ENCODE results near the gene LDLR.
"Not testable (repeated sequence)": the region's sequence is repeated elsewhere in the genome, so short reads cannot be mapped to it uniquely, and the experiment has no call there.

The LDLR gene

DNA sequence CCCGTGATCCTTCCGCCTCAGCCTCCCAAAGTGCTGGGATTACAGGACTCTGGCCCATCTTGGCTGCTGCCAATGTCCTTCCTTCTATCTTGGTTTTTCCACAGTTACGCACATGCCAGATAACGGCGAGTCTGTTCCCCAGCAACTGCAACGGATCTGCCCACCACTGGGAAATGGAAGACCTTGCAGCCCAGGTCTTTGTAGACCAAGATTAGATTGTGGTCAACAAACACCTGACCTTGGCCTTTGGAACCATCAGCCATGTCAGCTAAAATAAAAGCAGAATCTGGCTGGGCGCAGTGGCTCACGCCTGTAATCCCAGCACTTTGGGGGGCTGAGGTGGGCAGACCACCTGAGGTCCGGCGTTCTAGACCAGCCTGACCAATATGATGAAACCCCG, 10.4 kb upstream of the LDLR start:
- no peaks in the 10 kb centered on the region for H3K36me3 ChIP-seq (ENCODE audit: insufficient read depth, low read length)
- no peak overlapping the region for H3K9ac ChIP-seq (ENCODE audit: low read length)
- no peaks in the 10 kb centered on the region for H3K9me3 ChIP-seq (ENCODE audit: low read length)
- no peaks in the 10 kb centered on the region for H3K27me3 ChIP-seq (ENCODE audit: control insufficient read depth in 1 of 2, insufficient read depth in 2 of 2, low read length in 2 of 2)
- H3K4me1 ChIP-seq (ENCODE audit: insufficient read depth, low read length): no peaks in the 10 kb centered on the region
- no peak overlapping the region for H3K4me3 ChIP-seq (ENCODE audit: low read depth in 1 of 2, low read length in 2 of 2)
- H3K27ac ChIP-seq (ENCODE audit: low read depth, low read length): no peak overlapping the region

GRCh38 chr19:11079999-11080398, 9.3 kb upstream of the LDLR start:
- Histone ChIP-seq H3K27ac (ENCODE audit: low read depth, low read length) (no peak overlapping the region), H3K4me3 (ENCODE audit: low read depth in 1 of 2, low read length in 2 of 2) (no peak overlapping the region), H3K4me1 (ENCODE audit: insufficient read depth, low read length) (peaks cover 4% of the 10 kb centered on the region), H3K36me3 (ENCODE audit: insufficient read depth, low read length) (no peaks in the 10 kb centered on the region), H3K9me3 (ENCODE audit: low read length) (no peaks in the 10 kb centered on the region), H3K9ac (ENCODE audit: low read length) (no peak overlapping the region), H3K27me3 (ENCODE audit: control insufficient read depth in 1 of 2, insufficient read depth in 2 of 2, low read length in 2 of 2) (no peaks in the 10 kb centered on the region)

DNA sequence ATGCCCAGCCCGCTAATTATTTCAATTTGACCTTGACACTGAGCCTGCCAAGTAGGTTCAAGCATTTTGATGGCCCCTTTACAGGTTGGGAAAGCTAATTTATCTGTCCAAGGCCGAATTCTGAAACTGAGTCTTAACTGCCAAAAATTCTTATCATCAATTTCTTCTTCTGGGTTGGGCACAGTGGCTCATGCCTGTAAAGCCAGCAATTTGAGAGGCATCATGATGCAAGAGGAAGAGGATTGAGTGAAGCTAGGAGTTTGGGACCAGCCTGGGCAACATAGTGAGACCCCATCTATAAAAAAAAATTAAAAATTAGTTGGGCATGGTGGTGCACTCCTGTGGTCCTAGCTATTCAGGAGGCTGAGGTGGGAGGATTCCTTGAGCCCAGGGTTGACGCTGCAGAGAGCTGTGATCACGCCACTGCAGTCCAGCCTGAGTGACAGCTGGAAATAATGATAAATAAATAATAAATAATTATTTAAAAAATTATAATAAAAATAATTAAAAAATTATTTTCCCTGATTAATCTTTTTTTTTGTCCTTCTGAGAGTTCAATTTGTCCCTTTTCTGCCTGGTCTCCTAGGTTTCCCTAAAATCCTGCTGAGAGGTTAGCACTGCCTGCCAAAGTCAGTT, 1.3 kb upstream of the LDLR start:
- H3K27ac ChIP-seq (ENCODE audit: low read depth, low read length): no peak overlapping the region
- no peak overlapping the region for H3K9ac ChIP-seq (ENCODE audit: low read length)
- no peaks in the 10 kb centered on the region for H3K9me3 ChIP-seq (ENCODE audit: low read length)
- peaks cover 0 to 5% of the 10 kb centered on the region in 2 donors for H3K27me3 ChIP-seq (ENCODE audit: control insufficient read depth in 1 of 2, insufficient read depth in 2 of 2, low read length in 2 of 2)
- H3K36me3 ChIP-seq (ENCODE audit: insufficient read depth, low read length): no peaks in the 10 kb centered on the region
- peaks cover 41% of the 10 kb centered on the region for H3K4me1 ChIP-seq (ENCODE audit: insufficient read depth, low read length)
- no peak overlapping the region for H3K4me3 ChIP-seq (ENCODE audit: low read depth in 1 of 2, low read length in 2 of 2)

- Histone ChIP-seq H3K4me3 (ENCODE audit: low read depth in 1 of 2, low read length in 2 of 2) (peak overlapping the region in 1 of 2 donors; percentile 59), H3K4me1 (ENCODE audit: insufficient read depth, low read length) (peaks cover 41% of the 10 kb centered on the region), H3K27me3 (ENCODE audit: control insufficient read depth in 1 of 2, insufficient read depth in 2 of 2, low read length in 2 of 2) (peaks cover 0 to 5% of the 10 kb centered on the region in 2 donors), H3K27ac (ENCODE audit: low read depth, low read length) (no peak overlapping the region), H3K36me3 (ENCODE audit: insufficient read depth, low read length) (no peaks in the 10 kb centered on the region), H3K9ac (ENCODE audit: low read length) (no peak overlapping the region), H3K9me3 (ENCODE audit: low read length) (no peaks in the 10 kb centered on the region)
Measured at GRCh38 chr19:11088506-11089253, 583 bp upstream of the LDLR start.

- Histone ChIP-seq H3K27ac (ENCODE audit: low read depth, low read length) (peak overlapping the region; percentile 8), H3K4me1 (ENCODE audit: insufficient read depth, low read length) (peaks cover 42% of the 10 kb centered on the region), H3K4me3 (ENCODE audit: low read depth in 1 of 2, low read length in 2 of 2) (peak overlapping the region; percentile 7 to 59)
- H3K9me3 ChIP-seq (ENCODE audit: low read length); H3K9ac ChIP-seq (ENCODE audit: low read length); H3K36me3 ChIP-seq (ENCODE audit: insufficient read depth, low read length); H3K27me3 ChIP-seq (ENCODE audit: control insufficient read depth in 1 of 2, insufficient read depth in 2 of 2, low read length in 2 of 2): not testable (repeated sequence)
Measured at GRCh38 chr19:11090014-11090263, 676 bp downstream of the LDLR start.

GRCh38 chr19:11090264-11090996, 1.2 kb downstream of the LDLR start:
- Histone ChIP-seq H3K4me3 (ENCODE audit: low read depth in 1 of 2, low read length in 2 of 2) (peak overlapping the region; percentile 57 to 83), H3K4me1 (ENCODE audit: insufficient read depth, low read length) (peaks cover 40% of the 10 kb centered on the region), H3K27me3 (ENCODE audit: control insufficient read depth in 1 of 2, insufficient read depth in 2 of 2, low read length in 2 of 2) (peaks cover 0 to 5% of the 10 kb centered on the region in 2 donors)

DNA sequence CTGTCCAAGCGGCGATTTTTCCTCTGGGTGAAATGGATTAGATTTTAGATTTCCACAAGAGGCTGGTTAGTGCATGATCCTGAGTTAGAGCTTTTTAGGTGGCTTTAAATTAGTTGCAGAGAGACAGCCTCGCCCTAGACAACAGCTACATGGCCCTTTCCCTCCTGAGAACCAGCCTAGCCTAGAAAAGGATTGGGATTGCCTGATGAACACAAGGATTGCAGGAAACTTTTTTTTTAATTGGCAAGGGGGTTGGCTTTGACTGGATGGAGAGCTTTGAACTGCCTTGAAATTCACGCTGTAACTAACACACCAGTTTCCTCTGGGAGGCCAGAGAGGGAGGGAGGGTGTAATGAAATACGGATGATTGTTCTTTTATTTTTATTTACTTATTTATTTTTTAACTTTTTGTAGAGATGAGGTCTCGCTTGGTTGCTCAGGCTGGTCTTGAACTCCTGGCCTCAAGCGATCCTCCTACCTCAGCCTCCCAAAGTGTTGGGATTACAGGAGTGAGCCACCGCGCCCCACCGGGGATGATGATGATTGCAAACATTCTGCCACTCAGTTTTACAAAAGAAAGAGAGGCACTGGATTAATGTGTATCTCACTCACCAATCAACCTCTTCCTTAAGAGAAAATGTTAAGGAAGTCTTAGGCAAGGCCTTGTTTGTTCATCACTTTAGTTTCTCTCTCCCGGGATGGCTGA, 1.9 kb downstream of the LDLR start:
- Histone ChIP-seq H3K4me3 (ENCODE audit: low read depth in 1 of 2, low read length in 2 of 2) (peak overlapping the region; percentile 57 to 83), H3K27ac (ENCODE audit: low read depth, low read length) (peak overlapping the region; percentile 56), H3K9me3 (ENCODE audit: low read length) (no peaks in the 10 kb centered on the region), H3K27me3 (ENCODE audit: control insufficient read depth in 1 of 2, insufficient read depth in 2 of 2, low read length in 2 of 2) (peaks cover 0 to 5% of the 10 kb centered on the region in 2 donors), H3K36me3 (ENCODE audit: insufficient read depth, low read length) (no peaks in the 10 kb centered on the region), H3K4me1 (ENCODE audit: insufficient read depth, low read length) (peaks cover 41% of the 10 kb centered on the region), H3K9ac (ENCODE audit: low read length) (peak overlapping the region; percentile 84)

More at GRCh38 chr19:11090264-11090996, 1.2 kb downstream of the LDLR start:
- peak overlapping the region; percentile 54 for H3K27ac ChIP-seq (ENCODE audit: low read depth, low read length)
- no peaks in the 10 kb centered on the region for H3K36me3 ChIP-seq (ENCODE audit: insufficient read depth, low read length)
- no peaks in the 10 kb centered on the region for H3K9me3 ChIP-seq (ENCODE audit: low read length)
- H3K9ac ChIP-seq (ENCODE audit: low read length): peak overlapping the region; percentile 84

DNA sequence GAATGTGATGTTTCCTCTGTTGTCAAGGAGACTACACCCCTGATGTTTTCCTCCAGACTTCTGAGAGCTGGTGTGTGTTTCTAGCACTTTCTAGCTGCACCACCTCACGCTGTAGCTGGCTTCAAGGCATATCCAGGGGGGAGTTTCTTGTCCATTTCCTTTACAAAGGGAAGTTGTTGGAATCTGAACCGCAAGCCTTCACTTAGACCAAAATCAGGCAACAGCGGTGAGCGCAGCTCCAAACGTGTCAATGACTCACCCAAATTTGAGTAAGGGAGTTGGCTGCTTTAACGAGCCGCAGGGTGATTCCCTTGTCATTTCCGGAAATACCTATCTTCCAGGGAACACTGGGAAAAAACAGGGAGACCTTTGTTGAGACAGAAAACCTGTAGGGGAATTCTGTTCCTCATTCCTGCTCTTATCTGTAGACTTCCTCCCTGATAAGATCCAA, 2.5 kb downstream of the LDLR start:
- Histone ChIP-seq H3K27ac (ENCODE audit: low read depth, low read length) (peak overlapping the region; percentile 56), H3K9me3 (ENCODE audit: low read length) (no peaks in the 10 kb centered on the region), H3K36me3 (ENCODE audit: insufficient read depth, low read length) (no peaks in the 10 kb centered on the region), H3K9ac (ENCODE audit: low read length) (peak overlapping the region; percentile 41), H3K27me3 (ENCODE audit: control insufficient read depth in 1 of 2, insufficient read depth in 2 of 2, low read length in 2 of 2) (peaks cover 0 to 5% of the 10 kb centered on the region in 2 donors), H3K4me1 (ENCODE audit: insufficient read depth, low read length) (peaks cover 41% of the 10 kb centered on the region), H3K4me3 (ENCODE audit: low read depth in 1 of 2, low read length in 2 of 2) (peak overlapping the region in 1 of 2 donors; percentile 38)

DNA sequence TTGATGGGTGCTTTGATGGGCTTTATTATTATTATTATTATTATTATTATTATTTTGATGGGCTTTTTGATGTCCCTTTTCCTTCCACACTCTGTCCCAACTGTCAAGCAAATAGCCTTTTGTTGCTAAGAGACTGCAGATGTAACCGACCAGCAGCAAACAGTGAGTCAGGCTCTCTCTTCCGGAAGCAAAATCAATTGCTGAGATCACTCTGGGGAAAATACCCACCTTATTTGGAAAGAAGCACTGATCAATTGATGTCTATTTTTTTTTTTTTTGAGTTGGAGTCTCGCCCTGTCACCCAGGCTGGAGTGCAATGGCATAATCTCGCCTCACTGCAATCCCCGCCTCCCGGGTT, 2.9 kb downstream of the LDLR start:
- Histone ChIP-seq H3K4me3 (ENCODE audit: low read depth in 1 of 2, low read length in 2 of 2) (no peak overlapping the region), H3K4me1 (ENCODE audit: insufficient read depth, low read length) (peaks cover 41% of the 10 kb centered on the region), H3K36me3 (ENCODE audit: insufficient read depth, low read length) (no peaks in the 10 kb centered on the region), H3K27me3 (ENCODE audit: control insufficient read depth in 1 of 2, insufficient read depth in 2 of 2, low read length in 2 of 2) (peaks cover 0 to 5% of the 10 kb centered on the region in 2 donors), H3K9ac (ENCODE audit: low read length) (no peak overlapping the region), H3K9me3 (ENCODE audit: low read length) (no peaks in the 10 kb centered on the region), H3K27ac (ENCODE audit: low read depth, low read length) (peak overlapping the region; percentile 56)

GRCh38 chr19:11093689-11094238, 4.5 kb downstream of the LDLR start:
- H3K27ac ChIP-seq (ENCODE audit: low read depth, low read length): peak overlapping the region; percentile 15

GRCh38 chr19:11094520-11094894, 5.2 kb downstream of the LDLR start:
- H3K27ac ChIP-seq (ENCODE audit: low read depth, low read length): no peak overlapping the region
- no peaks in the 10 kb centered on the region for H3K9me3 ChIP-seq (ENCODE audit: low read length)
- H3K4me3 ChIP-seq (ENCODE audit: low read depth in 1 of 2, low read length in 2 of 2): no peak overlapping the region
- H3K9ac ChIP-seq (ENCODE audit: low read length): no peak overlapping the region
- peaks cover 0 to 1% of the 10 kb centered on the region in 2 donors for H3K27me3 ChIP-seq (ENCODE audit: control insufficient read depth in 1 of 2, insufficient read depth in 2 of 2, low read length in 2 of 2)
- peaks cover 30% of the 10 kb centered on the region for H3K4me1 ChIP-seq (ENCODE audit: insufficient read depth, low read length)
- no peaks in the 10 kb centered on the region for H3K36me3 ChIP-seq (ENCODE audit: insufficient read depth, low read length)

More at GRCh38 chr19:11093689-11094238, 4.5 kb downstream of the LDLR start:
- H3K9ac ChIP-seq (ENCODE audit: low read length): no peak overlapping the region
- H3K4me1 ChIP-seq (ENCODE audit: insufficient read depth, low read length): peaks cover 37% of the 10 kb centered on the region
- H3K27me3 ChIP-seq (ENCODE audit: control insufficient read depth in 1 of 2, insufficient read depth in 2 of 2, low read length in 2 of 2): peaks cover 0 to 5% of the 10 kb centered on the region in 2 donors
- no peaks in the 10 kb centered on the region for H3K9me3 ChIP-seq (ENCODE audit: low read length)
- H3K4me3 ChIP-seq (ENCODE audit: low read depth in 1 of 2, low read length in 2 of 2): no peak overlapping the region
- H3K36me3 ChIP-seq (ENCODE audit: insufficient read depth, low read length): no peaks in the 10 kb centered on the region

Measured in muscle layer of colon (tissue), 2 donors.